HG02884 (cell line): Measurements from ENCODE around the gene PCLO.

Source experiments
- ATAC-seq: cut with Tn5 transposase; IDR thresholded peaks from one replicate; pipeline ENCODE4 v1.9.1; 2021; ENCODE audit warnings: mild to moderate bottlenecking, moderate library complexity; ENCODE audit not compliant: unreplicated experiment

Gene PCLO, protein sequence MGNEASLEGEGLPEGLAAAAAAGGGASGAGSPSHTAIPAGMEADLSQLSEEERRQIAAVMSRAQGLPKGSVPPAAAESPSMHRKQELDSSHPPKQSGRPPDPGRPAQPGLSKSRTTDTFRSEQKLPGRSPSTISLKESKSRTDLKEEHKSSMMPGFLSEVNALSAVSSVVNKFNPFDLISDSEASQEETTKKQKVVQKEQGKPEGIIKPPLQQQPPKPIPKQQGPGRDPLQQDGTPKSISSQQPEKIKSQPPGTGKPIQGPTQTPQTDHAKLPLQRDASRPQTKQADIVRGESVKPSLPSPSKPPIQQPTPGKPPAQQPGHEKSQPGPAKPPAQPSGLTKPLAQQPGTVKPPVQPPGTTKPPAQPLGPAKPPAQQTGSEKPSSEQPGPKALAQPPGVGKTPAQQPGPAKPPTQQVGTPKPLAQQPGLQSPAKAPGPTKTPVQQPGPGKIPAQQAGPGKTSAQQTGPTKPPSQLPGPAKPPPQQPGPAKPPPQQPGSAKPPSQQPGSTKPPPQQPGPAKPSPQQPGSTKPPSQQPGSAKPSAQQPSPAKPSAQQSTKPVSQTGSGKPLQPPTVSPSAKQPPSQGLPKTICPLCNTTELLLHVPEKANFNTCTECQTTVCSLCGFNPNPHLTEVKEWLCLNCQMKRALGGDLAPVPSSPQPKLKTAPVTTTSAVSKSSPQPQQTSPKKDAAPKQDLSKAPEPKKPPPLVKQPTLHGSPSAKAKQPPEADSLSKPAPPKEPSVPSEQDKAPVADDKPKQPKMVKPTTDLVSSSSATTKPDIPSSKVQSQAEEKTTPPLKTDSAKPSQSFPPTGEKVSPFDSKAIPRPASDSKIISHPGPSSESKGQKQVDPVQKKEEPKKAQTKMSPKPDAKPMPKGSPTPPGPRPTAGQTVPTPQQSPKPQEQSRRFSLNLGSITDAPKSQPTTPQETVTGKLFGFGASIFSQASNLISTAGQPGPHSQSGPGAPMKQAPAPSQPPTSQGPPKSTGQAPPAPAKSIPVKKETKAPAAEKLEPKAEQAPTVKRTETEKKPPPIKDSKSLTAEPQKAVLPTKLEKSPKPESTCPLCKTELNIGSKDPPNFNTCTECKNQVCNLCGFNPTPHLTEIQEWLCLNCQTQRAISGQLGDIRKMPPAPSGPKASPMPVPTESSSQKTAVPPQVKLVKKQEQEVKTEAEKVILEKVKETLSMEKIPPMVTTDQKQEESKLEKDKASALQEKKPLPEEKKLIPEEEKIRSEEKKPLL (N-terminal part only)

DNA sequence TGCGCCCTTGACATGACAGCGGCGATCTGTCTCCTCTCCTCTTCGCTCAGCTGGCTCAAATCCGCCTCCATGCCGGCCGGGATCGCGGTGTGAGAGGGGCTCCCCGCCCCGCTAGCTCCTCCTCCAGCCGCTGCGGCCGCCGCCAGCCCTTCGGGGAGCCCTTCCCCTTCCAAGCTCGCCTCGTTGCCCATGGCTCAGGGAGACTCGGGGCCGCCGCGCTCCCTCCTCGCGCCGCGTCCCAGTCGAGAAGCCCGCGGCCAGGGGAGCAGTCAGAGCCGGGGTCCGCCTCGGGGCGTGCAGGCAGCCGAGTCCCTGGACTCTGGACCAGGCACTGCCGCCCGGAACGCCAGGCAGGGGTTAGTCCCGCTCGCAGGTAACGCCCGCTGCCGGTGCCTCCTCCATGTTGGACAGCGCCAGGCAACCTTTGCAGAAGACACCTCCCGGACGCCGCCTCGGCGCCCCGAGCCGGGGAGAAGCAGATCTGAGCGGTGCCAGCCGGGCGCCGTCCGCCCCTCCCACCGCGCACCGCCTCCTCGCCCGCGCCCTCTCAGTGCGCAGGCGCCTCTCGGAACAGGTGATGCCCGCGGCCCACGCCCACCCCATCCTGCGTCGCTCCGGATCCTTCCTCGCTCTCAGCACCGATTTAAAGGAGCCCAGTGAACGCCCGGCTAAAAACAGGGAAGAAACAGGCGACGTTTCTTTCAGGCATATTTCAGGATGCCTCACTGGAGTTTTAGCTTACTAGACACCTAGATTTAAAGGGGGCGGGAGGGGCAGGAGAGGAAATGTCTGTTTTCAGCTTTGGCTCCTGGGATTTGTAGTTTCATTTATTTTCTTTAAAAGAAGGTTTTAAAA lies at the start of gene PCLO:
TSS of gene PCLO (minus strand) at position 483 of the 855 bp plus-strand sequence. CDS start at position 191, 292 bp downstream.
- peak; percentile 88 for ATAC-seq

DNA sequence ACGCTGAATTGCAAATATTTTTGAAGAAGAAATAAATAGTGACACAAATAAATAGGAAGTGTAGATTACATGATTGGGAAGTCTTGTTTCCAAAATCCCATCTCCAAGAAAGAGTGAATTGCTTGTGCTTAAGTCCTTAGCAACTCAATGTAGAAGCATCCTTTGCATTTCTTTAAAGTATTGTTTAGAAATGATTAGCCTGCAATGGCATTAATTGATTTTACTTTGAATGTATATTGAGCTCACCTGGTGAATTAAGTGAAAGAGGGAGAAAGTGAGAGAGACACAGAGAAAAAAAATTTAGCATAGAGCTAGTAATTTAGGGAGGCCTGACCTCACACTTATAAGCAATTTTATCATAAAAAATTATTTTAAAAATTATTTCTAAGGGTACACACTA lies 49.0 kb upstream of the PCLO start:
- no peak for ATAC-seq

DNA sequence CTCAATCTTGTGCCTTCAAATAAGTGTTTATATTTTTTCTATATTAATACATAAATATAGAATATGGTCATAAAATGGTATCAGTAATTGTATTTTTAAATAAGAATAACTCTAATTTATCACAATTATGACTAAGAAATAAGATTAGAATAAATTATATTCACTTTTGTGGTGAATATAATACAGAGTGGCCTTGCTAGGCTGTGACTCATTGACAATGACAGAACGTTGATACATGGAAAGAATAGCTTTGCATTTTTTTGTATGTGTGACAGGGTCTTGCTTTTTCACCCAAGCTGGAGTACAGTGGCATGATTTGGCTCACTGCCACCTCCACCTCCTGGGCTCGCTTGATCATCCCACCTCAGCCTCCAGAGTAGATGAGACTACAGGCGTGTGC lies 47.8 kb upstream of the PCLO start:
- ATAC-seq: no peak

DNA sequence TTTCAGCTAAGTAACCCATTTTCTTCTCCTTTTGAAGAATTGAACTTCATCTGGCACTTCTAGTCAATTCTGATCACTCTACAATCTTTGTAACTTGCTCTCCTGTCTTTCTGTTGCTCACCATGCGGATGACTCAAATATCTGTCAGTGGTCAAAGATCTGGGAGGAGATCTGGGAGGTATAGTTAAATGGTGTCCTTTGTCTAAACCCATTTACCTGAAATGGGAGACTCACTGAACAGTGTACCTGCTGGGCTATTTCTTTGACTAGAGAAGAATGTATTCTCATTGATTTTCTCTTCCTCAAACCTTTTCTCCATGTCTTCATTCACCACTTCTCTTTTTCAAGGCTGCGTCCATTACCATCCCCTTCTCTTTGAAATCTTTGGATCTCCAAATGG lies 42.0 kb upstream of the PCLO start:
- ATAC-seq: no peak

DNA sequence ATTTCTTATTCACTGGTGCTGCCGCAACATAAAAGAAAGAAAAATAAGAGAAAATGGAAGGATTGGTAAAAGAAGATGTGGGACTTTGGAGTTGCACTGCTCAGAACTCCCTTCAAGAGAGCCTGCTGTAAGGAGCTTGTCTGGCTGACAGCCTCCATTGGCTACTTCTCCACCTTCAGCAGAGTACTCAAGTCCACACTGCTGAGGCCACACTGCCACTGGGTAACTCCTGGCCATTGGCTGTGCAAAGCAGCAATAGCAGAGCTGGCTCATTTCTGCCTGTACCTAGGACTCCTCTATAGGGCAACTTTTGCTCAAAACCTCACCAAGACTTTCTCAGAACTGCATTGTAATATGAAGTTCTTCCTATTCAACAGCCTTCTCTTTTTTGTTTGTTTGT lies 38.7 kb upstream of the PCLO start:
- ATAC-seq: no peak

DNA sequence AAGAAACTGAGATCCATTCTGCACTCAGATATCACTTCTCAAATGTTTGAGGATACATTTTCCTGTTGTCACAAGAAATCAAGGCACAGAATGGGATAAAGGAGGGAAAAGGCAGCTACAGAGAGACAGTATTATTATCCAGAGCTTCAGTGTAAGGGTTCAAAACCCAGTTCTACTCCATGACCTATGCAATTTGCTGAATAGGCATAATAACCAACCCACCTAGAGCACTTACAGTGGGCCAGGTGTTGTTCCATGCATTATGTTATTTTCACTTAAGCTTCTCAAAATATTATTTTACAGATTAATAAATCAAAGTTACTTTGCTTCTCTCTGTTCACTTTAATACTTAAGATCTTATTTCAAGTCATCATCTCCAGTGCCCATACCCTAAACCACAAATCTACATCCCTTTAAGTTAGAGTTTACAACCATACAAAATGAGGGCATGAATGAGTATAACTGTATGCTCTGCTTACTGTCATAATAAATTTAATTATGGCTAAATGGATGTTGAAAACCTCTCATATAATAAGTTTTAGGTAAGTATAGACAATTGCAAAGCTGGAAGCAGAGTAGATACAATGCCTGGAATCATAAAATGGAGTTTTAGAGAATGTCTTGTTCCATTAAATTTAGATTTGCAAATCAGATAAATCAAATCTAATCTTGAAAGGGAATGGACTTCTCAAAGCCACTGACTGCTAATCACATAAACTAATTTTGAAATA lies 28.1 kb upstream of the PCLO start:
- no peak for ATAC-seq

DNA sequence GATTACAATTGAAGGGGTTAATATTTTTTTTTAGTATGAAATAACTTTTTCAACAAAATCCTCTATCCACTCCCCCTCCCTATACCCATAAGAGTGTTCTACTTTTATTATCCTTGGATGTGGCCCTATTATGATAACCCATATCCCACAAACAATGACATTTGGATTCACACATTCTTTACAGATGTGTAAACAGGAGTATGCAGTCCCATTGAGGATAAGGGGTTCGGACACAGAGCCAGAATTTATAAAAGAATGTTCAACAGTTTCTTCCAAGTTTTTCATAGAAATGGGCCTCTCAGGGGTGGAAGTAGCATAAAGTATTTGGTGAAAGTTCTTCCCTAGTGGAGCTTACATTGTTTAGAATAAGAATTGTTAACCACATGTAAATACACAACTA lies 16.1 kb upstream of the PCLO start:
- no peak for ATAC-seq

DNA sequence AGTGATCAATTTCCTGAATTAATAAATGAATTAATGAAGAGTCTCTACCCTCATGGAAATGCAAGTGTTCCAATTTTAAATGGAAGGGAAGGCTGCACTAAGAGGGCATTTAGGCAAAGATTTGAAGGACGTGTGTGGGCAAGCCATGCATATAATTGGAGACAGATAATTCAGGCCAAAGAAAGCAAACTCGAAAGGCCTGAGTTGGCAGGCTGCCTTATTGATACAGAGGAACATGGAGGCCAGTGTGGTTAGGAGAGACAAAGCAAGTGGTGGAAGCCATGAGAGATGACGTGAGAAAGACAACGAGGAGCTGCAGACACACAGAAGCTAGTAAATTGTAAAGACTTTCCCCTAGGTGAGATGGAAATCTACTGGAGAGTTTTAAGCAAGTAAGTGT lies 15.4 kb upstream of the PCLO start:
- no peak for ATAC-seq

DNA sequence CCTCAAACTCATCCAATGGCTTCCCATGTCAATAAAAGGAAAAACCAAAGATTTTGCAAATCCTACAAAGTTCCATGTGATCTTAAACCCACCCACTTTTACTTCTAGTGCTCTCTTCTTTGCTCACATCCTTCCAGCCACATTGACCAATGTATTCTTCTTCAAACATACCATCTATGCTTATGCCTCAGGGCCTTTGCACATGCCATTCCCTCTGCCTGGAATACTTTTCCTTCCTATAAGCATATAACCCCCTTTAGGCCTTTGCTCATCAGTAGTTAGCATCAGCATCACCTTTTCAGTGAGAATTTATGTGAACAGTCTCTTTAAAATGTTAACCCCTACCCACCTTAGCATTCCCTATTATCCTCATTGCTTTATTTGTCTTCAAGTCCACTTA lies 11.0 kb upstream of the PCLO start:
- no peak for ATAC-seq

DNA sequence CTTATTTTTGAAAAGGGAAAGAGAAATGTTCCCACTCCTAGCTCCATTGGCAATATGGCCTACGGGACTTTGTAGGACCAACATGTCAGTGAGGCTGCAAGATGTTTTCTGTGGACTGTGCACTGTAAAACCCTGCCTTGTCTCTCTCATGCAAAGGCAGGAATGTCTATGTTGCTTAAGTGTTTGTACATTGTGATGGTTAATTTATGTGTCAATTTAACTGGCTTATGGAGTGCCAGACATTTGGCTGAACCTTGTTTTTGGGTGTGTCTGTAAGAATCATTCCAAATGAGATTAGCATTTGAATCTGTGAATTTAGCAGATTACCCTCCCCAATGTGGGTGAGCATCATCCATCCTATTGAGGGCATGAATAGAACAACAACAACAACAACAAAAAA lies 4.1 kb upstream of the PCLO start:
- ATAC-seq: no peak

DNA sequence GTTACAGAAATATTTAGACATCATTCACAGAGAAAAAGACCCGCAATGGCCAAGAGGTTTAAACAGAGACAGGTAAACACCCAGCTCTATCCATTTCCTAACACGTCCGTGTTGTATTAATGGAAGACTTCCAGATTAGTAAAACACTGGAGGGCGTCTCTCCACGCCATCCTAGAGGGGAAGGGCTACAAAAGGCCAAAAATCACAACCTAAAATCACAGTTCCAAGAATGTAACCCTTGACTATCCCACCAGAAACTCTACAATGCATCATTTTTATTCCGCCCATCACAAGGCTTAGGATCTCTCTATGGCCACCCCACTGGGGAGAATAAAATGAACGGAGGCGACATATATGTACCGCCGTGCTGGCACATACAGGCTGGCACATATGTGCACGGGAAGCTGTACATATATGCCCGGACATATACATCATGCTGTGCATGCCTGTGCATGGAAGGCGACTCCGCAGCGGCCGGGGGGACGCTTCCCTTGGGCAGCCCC lies 734 bp downstream of the PCLO start:
- peak; percentile 2 for ATAC-seq

DNA sequence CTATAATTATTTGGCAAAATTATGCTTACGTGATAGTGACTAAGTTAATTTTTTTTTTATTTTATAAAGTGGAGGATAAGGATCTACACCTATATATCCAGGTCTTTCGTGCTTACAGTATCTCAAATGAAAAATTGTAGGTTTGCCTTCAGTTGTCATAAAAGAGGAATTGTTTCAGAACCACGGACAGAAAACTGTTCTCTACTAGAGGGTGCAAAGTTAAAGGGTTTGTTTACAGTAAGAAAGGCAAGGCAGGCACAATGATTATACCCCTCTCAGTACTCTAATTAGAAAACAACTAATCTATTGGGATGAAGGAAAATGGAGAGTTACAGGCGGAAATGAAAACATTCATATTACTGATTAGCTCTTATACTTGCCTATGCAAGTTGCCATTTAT lies 1.5 kb downstream of the PCLO start:
- ATAC-seq: no peak

DNA sequence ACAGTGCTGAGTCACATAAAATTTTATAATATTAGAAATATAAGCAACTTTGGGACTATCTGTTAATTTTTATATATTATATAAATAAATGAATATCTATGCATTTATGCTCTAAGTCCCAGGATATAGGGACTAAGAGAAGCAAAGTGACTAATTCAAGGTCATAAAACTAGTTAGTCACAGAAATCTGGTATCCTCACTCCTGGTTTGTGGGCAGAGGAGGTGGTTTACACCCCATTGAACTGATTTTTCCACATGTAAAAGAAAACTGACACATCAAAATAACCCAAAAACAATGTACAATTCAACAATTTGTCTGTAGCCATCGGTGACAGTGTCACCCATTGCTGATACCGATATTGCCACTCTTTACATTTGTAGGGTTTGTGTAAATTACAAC lies 3.0 kb downstream of the PCLO start:
- ATAC-seq: no peak

DNA sequence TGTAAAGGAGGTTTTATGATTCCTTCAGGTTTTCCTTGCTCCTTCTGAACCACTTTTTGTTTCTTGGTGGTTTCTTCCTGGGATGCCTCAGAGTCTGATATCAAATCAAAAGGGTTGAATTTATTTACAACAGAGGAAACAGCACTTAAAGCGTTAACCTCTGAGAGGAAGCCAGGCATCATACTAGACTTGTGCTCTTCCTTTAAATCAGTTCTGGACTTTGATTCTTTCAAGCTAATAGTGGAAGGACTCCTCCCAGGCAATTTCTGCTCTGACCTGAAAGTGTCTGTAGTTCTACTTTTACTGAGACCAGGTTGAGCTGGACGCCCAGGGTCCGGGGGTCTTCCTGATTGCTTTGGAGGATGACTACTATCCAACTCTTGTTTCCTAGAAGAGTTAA lies 6.7 kb downstream of the PCLO start:
- no peak for ATAC-seq

DNA sequence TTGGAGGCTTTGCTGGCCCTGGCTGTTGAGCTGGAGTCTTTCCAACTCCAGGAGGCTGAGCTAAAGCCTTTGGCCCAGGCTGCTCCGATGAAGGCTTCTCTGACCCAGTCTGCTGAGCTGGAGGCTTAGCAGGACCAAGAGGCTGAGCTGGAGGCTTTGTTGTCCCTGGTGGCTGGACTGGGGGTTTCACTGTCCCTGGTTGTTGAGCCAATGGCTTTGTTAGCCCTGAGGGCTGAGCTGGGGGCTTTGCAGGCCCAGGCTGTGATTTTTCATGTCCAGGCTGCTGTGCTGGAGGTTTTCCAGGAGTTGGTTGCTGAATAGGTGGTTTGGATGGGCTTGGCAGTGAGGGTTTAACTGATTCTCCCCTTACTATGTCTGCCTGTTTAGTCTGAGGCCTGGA lies 7.3 kb downstream of the PCLO start:
- ATAC-seq: no peak

DNA sequence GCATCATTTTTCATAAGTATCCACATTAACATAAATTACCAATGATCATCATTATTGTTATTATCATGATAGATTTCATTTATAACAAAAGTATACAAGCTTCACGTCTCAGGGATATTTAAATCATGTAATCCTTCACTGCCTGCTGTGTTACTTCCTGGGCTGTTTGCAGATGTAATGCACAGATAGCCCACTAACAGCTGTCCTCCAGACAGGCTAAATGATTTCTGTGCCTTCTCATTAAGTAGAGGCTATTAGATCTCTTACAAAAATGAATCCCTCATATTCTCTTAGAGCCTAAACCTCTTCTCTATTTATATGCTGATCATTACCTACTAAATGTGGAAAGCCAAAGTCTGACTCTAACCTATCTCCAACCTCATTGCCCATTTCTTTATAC lies 9.3 kb downstream of the PCLO start:
- no peak for ATAC-seq

DNA sequence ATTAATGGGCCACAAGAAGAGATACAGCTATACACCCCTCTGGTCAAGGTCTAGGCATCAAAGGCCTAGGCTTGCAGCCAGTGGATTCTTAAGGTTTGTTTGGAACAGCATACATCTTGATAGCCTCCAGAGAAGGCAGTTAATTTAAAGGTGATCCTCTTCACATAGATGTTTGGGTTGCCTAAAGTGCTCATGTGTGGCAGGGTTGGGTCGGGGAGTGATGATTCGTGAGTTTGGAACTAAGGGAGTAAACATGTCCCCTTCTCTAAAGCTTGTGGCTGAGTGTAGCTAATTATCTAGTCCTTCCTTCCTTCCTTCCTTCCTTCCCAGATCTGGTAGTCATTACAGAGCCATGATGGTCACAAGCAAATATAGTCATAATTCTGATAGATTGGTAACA lies 12.4 kb downstream of the PCLO start:
- ATAC-seq: no peak

DNA sequence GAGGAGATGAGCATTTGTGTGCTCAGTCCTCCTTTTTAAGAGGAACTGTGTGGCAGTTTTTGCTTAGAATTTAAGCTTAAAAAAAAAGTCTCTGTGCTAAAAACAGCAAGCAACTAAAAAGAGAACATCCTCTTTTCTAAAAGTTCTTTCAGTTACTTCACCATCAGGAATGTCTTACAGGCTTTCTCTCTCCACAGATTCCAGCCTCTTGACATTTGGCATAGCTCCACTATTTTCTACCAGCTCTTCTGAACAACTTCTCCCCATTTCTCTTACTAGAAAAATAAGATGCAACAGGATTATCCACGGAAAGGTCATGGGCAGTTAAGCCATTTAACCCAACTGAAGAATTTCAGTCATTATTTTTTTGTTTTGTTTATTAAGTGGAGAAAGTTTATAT lies 13.2 kb downstream of the PCLO start:
- no peak for ATAC-seq

DNA sequence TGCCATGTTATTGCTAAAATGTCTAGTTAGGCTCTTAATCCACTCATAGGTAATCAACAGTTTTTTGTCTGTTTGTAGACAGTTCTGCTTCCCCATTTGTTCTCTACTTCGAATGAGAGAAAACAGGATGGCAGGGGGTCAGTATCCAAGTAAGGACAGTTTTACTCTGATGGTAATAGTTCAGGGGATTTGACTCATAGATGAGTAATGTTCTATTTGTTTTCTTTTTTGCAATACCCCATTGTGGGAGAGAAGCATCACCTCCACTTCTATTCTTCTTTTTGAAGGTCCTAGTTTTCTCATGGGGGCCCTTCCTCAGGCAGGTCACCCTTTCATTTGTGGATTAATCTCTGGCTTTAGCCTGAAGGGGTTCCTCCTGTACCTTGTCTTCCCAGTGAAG lies 13.9 kb downstream of the PCLO start:
- ATAC-seq: no peak

DNA sequence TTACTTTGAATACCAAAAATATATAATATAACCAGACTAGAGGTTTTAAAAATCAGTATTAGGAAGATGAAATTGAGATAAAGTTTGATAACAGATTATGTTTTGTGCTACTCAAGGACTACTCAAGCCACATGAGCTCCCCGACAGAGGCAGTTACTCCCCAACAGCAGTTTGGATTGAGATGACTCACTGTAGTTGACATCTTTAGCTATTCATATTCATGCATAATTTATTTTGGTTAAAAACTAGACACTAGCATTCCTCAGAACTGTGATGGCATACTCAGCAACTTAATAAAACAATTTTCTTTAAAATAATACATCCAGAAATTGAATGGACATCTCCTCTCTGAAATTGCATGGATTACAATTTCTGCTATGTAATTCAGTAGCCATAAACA lies 19.6 kb downstream of the PCLO start:
- no peak for ATAC-seq
